Activated T-cell treated with anti-CD3 and anti-CD28 coated beads, Interleukin-2, amount 50 U/mL, for 72 hours (primary cell): ENCODE measurements around the gene CAPN13. TPM values are rescaled to one million over a fixed set of nuclear protein-coding genes. Genes with fewer than 3 reads are reported as not detected.

Experiments
- ATAC-seq, 2 donors: fragments of 150-1000 bp; cut with Tn5 transposase; replicated peaks in 1 of 2; 2 replicates each; pipeline ENCODE4 v1.10.0; 2021; ENCODE audit warnings: moderate library complexity in 2 of 2, mild to moderate bottlenecking in 1 of 2
- DNase-seq, 2 donors: peaks; one replicate each; pipeline ENCODE4 v3.0.0; 2021 to 2022; ENCODE audit warnings: mixed read lengths in 1 of 2
- H3K27ac Mint-ChIP-seq: one replicate; pipeline ENCODE4 v1.8.0; 2022; ENCODE audit warnings: mild to moderate bottlenecking, moderate library complexity, mixed read lengths
- H3K27me3 Mint-ChIP-seq: one replicate; pipeline ENCODE4 v1.8.0; 2022; ENCODE audit warnings: low read depth, mixed read lengths
- H3K36me3 Mint-ChIP-seq, 2 donors: one replicate each; pipeline ENCODE4 v1.8.0; 2022; ENCODE audit warnings: mixed read lengths in 2 of 2, mild to moderate bottlenecking in 1 of 2; ENCODE audit not compliant: insufficient read depth in 2 of 2
- H3K4me1 Mint-ChIP-seq: one replicate; pipeline ENCODE4 v1.8.0; 2022; ENCODE audit warnings: low read depth, mixed read lengths
- H3K4me3 Mint-ChIP-seq, 2 donors: one replicate each; pipeline ENCODE4 v1.8.0; 2022; ENCODE audit warnings: mild to moderate bottlenecking in 2 of 2, mixed read lengths in 2 of 2, moderate library complexity in 2 of 2
- H3K9me3 Mint-ChIP-seq, 2 donors: one replicate each; pipeline ENCODE4 v1.8.0; 2022; ENCODE audit warnings: mixed read lengths in 2 of 2
- total RNA-seq, 2 donors: library from RNA; stranded (reverse); gene quantifications; one replicate each; pipeline ENCODE4 v1.2.3, GENCODE V29; 2022

Gene CAPN13
- total RNA-seq, 2 donors from 2014 or later = not detected

- H3K4me1 Mint-ChIP-seq = no peaks in the 10 kb centered on the region
- H3K27ac Mint-ChIP-seq = no peak overlapping the region
- no peaks in the 10 kb centered on the region for H3K36me3 Mint-ChIP-seq
- H3K4me3 Mint-ChIP-seq = no peak overlapping the region
- ATAC-seq (no peak), DNase-seq (no peak)
- no peaks in the 10 kb centered on the region for H3K9me3 Mint-ChIP-seq
- peaks cover 38% of the 10 kb centered on the region for H3K27me3 Mint-ChIP-seq
These were observed 84.1 kb downstream of the CAPN13 start for GRCh38 chr2:30722936-30723725.

GRCh38 chr2:30721668-30722647 is 85.3 kb downstream of the CAPN13 start:
- peaks cover 38% of the 10 kb centered on the region for H3K27me3 Mint-ChIP-seq
- H3K27ac Mint-ChIP-seq = no peak overlapping the region
- H3K9me3 Mint-ChIP-seq = no peaks in the 10 kb centered on the region
- H3K4me1 Mint-ChIP-seq = no peaks in the 10 kb centered on the region
- no peaks in the 10 kb centered on the region for H3K36me3 Mint-ChIP-seq
- no peak overlapping the region for H3K4me3 Mint-ChIP-seq
- ATAC-seq (no peak), DNase-seq (no peak)

GRCh38 chr2:30721241-30721640 is 86.0 kb downstream of the CAPN13 start:
- ATAC-seq (no peak), DNase-seq (no peak)
- H3K27me3 Mint-ChIP-seq = peaks cover 38% of the 10 kb centered on the region
- H3K4me1 Mint-ChIP-seq = no peaks in the 10 kb centered on the region
- H3K36me3 Mint-ChIP-seq = no peaks in the 10 kb centered on the region
- H3K27ac Mint-ChIP-seq = no peak overlapping the region
- no peak overlapping the region for H3K4me3 Mint-ChIP-seq
- H3K9me3 Mint-ChIP-seq = no peaks in the 10 kb centered on the region

- Mint-ChIP-seq H3K27ac (no peak overlapping the region), H3K36me3 (no peaks in the 10 kb centered on the region), H3K4me1 (peaks cover 12% of the 10 kb centered on the region), H3K9me3 (no peaks in the 10 kb centered on the region), H3K4me3 (no peak overlapping the region), H3K27me3 (peaks cover 11% of the 10 kb centered on the region)
- DNase-seq (no peak), ATAC-seq (no peak)
These were observed 90.1 kb downstream of the CAPN13 start for GRCh38 chr2:30717081-30717650.

DNA sequence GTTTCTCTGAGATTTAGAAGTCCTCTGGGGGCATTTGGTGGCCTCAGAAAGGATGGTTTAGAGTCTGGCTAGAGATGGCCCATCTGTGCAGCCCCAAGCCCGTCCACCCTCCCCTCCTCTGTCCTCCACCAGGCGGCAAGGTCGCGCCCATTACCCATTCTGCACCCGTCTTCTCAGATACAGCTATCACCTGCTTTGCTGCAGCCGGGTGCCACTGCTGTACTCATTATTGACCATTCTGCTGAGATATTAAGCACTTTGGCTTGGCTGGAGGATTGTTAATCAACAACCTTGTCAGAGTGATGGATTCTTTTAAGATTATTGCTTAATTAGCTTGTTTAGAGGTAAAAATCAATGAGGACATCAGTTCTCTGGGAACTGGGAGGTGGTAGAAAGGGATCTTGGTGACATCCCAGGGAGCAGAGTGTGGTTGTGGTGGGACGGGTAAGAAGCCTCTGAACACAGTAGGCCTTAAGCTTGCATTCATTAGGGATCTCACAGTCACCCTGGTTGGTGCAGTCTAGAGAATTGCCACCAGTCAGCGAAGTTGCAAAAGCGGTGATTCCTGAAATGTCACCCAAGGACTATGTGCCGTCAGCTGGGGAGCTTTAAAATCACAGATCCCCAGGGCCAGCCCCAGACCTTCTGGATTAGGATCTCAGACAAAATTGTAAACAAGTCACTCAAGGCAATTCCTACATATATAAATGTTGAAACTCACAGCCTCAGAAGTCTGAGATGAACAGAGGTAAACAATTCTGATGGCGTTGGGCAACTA is 90.9 kb downstream of the CAPN13 start:
- Mint-ChIP-seq H3K27ac (no peak overlapping the region), H3K4me1 (peaks cover 12% of the 10 kb centered on the region), H3K36me3 (no peaks in the 10 kb centered on the region), H3K27me3 (peaks cover 11% of the 10 kb centered on the region), H3K4me3 (no peak overlapping the region), H3K9me3 (no peaks in the 10 kb centered on the region)
- DNase-seq = no peak
- no peak for ATAC-seq

DNA sequence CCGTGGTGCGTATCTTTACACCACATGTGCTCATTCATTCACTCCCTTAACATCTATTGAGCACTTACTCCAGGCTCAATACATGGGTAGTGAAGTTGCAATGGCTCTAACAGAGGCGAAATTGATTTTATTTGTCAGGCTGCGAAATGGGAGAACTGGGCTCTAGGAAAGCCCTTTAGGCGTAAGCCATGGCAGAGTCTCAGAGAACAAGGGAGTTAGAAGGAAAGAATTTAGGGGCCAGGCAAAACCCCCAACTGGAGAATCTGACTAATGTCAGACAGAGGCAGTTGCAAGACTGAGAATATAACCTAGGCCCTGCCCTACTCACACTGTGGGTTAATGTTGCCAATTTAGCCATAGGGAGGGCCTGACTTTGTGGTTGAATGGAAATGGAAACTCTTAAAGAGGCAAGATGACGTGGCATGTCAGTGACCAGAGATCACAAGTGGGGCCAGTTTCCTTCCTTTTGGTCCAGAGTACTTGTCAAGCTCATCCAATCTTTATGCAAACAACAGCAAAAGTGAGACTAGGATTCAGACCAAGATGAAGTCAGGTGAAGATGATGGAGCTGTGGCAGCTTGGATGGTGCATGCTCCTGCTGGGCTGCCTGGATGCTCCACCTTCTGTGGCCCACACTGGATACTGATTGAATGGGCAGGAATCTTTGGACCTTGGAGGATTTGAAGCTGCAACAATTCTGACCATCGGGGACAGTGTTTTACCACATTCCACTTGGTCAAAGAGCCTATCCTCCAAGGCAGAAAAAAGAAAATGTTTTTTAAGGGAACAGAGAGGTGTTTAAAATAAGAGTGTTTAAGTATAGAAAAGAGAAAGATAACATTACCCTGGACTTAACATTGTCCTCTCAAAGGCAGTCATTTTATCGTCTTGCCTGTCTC is 92.2 kb downstream of the CAPN13 start:
- Mint-ChIP-seq H3K27ac (peak overlapping the region; percentile 17), H3K36me3 (no peaks in the 10 kb centered on the region), H3K4me1 (peaks cover 12% of the 10 kb centered on the region), H3K9me3 (no peaks in the 10 kb centered on the region), H3K27me3 (peaks cover 7% of the 10 kb centered on the region), H3K4me3 (no peak overlapping the region)
- DNase-seq (peak; percentile 16 to 20), ATAC-seq (peak; percentile 56)

DNA sequence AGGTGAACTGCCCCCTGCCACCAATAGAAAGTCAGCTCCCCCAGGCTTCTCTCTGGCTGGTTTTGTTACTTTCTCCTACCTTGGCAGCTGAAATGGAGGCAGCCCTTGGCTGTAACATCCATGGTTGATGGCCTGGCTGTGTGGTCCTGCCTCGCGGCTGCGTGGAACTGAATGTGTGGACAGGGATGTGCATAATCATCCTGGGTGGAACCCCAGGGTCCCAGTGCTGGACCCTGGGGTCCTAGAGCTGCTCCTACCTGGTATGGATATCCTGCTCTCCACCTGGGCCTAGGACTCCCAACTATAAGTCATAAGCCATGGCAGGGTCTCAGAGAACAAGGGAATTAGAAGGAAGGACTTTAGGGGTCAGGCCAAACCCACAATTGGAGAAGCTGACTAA is 93.5 kb downstream of the CAPN13 start:
- peaks cover 12% of the 10 kb centered on the region for H3K4me1 Mint-ChIP-seq
- H3K27ac Mint-ChIP-seq = no peak overlapping the region

DNA sequence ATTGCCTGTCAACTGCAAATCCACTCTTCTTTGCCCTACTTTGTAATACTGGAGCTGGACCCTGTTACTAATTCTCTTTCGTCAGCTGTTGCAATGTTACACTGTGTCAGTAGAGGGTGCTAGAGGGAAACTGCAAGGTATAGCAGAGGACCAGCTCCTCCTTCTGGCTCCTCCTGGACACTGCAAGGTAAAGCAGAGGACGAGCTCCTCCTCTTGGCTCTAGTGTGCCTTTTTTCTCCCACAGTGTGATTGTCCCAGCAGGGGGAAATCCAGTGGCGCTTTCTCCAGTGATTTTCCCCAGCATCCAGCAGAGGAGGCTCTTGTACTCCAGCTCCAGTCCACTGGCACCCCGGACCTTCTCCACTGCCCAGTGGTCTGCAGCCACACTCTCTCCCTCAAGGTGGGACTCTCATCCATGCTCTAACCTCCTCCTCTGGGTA is 95.6 kb downstream of the CAPN13 start:
- Mint-ChIP-seq H3K27me3 (no peaks in the 10 kb centered on the region), H3K9me3 (no peaks in the 10 kb centered on the region), H3K36me3 (no peaks in the 10 kb centered on the region), H3K27ac (no peak overlapping the region), H3K4me3 (no peak overlapping the region), H3K4me1 (peaks cover 12% of the 10 kb centered on the region)
- ATAC-seq (peak; percentile 68 to 71), DNase-seq (peak; percentile 85 to 91)

More for the DNA sequence above, 93.5 kb downstream of the CAPN13 start:
- no peaks in the 10 kb centered on the region for H3K36me3 Mint-ChIP-seq
- no peaks in the 10 kb centered on the region for H3K27me3 Mint-ChIP-seq
- ATAC-seq = peak in 1 of 2 donors; percentile 4
- DNase-seq = no peak
- H3K4me3 Mint-ChIP-seq = no peak overlapping the region
- no peaks in the 10 kb centered on the region for H3K9me3 Mint-ChIP-seq

DNA sequence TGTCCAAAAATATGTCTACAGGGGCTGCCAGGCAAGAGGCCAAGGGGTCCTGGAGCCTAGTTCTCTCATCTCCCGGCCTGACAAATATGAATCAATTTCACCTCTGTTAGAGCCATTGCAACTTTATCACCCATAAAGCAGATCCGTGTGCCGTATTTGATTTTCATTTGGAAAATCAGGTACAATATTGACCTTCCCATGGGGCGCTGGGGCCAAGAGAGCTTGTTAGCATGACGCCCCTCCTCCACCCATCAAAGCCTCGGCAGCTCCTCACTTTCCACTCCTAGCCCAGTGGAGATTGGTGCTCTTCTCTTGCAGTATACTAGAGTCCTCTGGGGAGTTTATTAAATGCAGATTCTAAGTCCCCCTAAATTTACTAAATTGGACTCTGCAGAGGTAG is 96.8 kb downstream of the CAPN13 start:
- H3K36me3 Mint-ChIP-seq = no peaks in the 10 kb centered on the region
- H3K4me1 Mint-ChIP-seq = peaks cover 12% of the 10 kb centered on the region
- no peaks in the 10 kb centered on the region for H3K27me3 Mint-ChIP-seq
- DNase-seq (no peak), ATAC-seq (no peak)
- no peak overlapping the region for H3K27ac Mint-ChIP-seq
- H3K9me3 Mint-ChIP-seq = no peaks in the 10 kb centered on the region
- H3K4me3 Mint-ChIP-seq = no peak overlapping the region

DNA sequence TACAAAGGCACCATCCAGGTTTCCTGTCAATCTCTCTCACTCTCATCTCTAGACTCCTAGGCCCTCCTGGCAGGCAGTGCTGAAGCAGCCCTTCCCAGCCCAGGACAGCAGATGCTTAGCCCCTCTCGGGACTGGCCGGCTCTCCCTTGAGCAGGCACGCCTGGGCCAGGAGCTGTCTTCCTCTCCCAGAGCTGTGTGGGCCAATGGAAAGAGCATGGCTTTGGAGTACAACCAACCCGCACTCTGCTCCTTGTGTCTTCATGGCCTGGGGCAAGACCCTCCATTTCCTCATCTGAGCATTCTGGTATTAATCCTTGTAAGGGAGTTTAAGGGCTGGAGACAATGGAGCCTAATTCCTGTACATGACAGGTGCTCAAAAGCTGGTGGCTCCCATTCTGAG is 97.2 kb downstream of the CAPN13 start:
- Mint-ChIP-seq H3K36me3 (no peaks in the 10 kb centered on the region), H3K27ac (no peak overlapping the region), H3K9me3 (no peaks in the 10 kb centered on the region), H3K4me1 (peaks cover 8% of the 10 kb centered on the region), H3K4me3 (no peak overlapping the region), H3K27me3 (no peaks in the 10 kb centered on the region)
- DNase-seq (no peak), ATAC-seq (no peak)

GRCh38 chr2:30709516-30709915 is 97.7 kb downstream of the CAPN13 start:
- ATAC-seq (no peak), DNase-seq (no peak)
- Mint-ChIP-seq H3K36me3 (no peaks in the 10 kb centered on the region), H3K4me3 (no peak overlapping the region), H3K4me1 (peaks cover 3% of the 10 kb centered on the region), H3K27me3 (no peaks in the 10 kb centered on the region), H3K9me3 (no peaks in the 10 kb centered on the region), H3K27ac (no peak overlapping the region)
